ENCODE results near the gene TAS2R40. TPM values are rescaled to one million over a fixed set of nuclear protein-coding genes. Genes with fewer than 3 reads are reported as not detected.
A peak's percentile ranks its signal among the peaks of the same experiment; 100 is the strongest.
"Not testable (repeated sequence)": the region's sequence is repeated elsewhere in the genome, so short reads cannot be mapped to it uniquely, and the experiment has no call there.

Gene TAS2R40
- total and polyA plus RNA-seq, 11 donors, result not detected

GRCh38 chr7:143263266-143264195 is 41.7 kb downstream of the TAS2R40 start, which contains the start of gene GSTK1:
TSS of gene GSTK1 (plus strand) at chr7:143263441. CDS start at chr7:143263514, 73 bp downstream.
- ATAC-seq (peak; percentile 98 to 99 (median 98)), DNase-seq (peak; percentile 88 to 94 (median 93))
- Histone ChIP-seq H3K9me3 (no peaks in the 10 kb centered on the region), H3K4me1 (peaks cover 3 to 32% (median 19%) of the 10 kb centered on the region in 12 donors), H3K27me3 (no peaks in the 10 kb centered on the region), H3K36me3 (peaks cover 0 to 37% (median 20%) of the 10 kb centered on the region in 9 donors), H3K4me3 (peak within 1 kb of the TSS; percentile 45 to 90 (median 80)), H3K27ac (peak within 1 kb of the TSS; percentile 78 to 94 (median 89))
- intact Hi-C loops (cut with DNase I), result loop anchor here in 4 of 10 donors (2.0 to 10.0 kb wide), 4 partner anchors 25 to 111 kb away; partner anchors contain the start of gene CASP2 (in 1 of the 4)
- WGBS, 4 donors, result 0 to 1% (median 1%) methylated on average over 32 to 48 of the region's 48 CpGs
- TF ChIP-seq CTCF (IDR thresholded peaks at IDR 0.05) (no peak), POLR2A (IDR thresholded peaks at IDR 0.05) (peak in 1 of 2 donors; percentile 89)

DNA sequence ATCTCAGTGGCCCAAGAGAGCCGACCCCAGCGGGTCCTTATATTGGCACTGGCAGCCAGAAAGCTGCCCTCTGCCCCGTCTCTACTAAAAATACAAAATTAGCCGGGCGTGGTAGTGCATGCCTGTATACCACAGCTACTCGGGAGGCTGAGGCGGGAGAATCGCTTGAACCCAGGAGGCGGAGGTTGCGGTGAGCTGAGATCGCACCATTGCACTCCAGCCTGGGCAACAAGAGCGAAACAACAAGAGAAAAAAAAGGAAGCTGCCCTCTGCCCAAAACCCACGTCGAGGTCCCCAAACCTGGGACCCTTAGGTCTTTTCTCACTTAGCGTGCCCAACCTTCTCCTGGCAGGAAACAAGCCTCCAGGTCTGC is 42.3 kb downstream of the TAS2R40 start:
- 50 to 57% (median 57%) methylated on average over 15 of the region's 15 CpGs for WGBS, 4 donors
- peak in 1 of 4 donors; percentile 8 for ATAC-seq

DNA sequence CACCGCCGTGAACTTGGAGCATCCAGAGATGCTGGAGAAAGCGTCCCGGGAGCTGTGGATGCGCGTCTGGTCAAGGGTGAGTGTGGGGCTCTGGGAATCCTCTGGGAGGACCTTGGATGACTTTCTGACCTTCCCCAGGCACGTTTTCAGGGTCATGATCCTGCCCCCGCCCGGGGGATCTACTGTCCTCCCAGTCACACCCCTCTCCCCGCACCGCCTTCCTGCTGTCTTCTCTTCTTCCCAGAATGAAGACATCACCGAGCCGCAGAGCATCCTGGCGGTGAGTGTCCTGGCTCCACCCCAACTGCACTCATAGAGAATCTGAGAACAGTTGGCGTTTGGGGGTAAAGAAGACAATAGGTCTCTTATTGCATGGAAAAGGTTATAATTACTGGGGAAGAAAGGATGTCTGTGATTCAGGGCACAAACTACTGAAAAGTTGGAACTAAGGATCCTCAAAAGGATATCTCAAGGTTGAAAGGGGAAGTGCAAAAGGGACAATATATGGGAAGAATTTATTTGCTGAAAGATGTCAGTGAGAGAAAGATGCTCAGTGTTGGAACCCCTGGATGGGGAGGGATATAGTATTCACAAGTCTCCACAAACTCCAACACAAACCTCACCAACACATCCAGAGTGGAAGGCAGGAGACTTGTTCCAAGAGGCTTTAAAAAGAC is 43.3 kb downstream of the TAS2R40 start:
- peak in 2 of 5 donors; percentile 29 to 56 for DNase-seq
- intact Hi-C loops (cut with DNase I), result loop anchor here in 1 of 10 donors (10.0 kb wide), 1 partner anchor 110 kb away; no protein-coding TSS in a partner anchor

More for the DNA sequence above, 42.3 kb downstream of the TAS2R40 start:
- Histone ChIP-seq H3K36me3 (peaks cover 0 to 43% (median 26%) of the 10 kb centered on the region in 9 donors), H3K4me3 (peak overlapping the region; percentile 45 to 90 (median 80)), H3K4me1 (peaks cover 3 to 26% (median 19%) of the 10 kb centered on the region in 12 donors), H3K27ac (peak overlapping the region; percentile 78 to 94 (median 89))
- DNase-seq, H3K9me3 ChIP-seq, H3K27me3 ChIP-seq: not testable (repeated sequence)
- intact Hi-C loops (cut with DNase I), result loop anchor here in 3 of 10 donors (5.0 to 10.0 kb wide), 3 partner anchors 38 to 111 kb away; no protein-coding TSS in a partner anchor

More for the DNA sequence above, 43.3 kb downstream of the TAS2R40 start:
- Histone ChIP-seq H3K4me1 (peaks cover 3 to 26% (median 19%) of the 10 kb centered on the region in 12 donors), H3K4me3 (peak overlapping the region in 10 of 12 donors; percentile 7 to 90 (median 82)), H3K9me3 (no peaks in the 10 kb centered on the region), H3K36me3 (peaks cover 0 to 53% (median 36%) of the 10 kb centered on the region in 9 donors), H3K27me3 (no peaks in the 10 kb centered on the region), H3K27ac (peak overlapping the region in 7 of 12 donors; percentile 12 to 91 (median 84))
- WGBS, 4 donors, result 52 to 73% (median 63%) methylated on average over 15 of the region's 15 CpGs
- ATAC-seq, result no peak
- TF ChIP-seq POLR2A (IDR thresholded peaks at IDR 0.05), result no peak
- TF ChIP-seq CTCF (IDR thresholded peaks at IDR 0.05), result no peak

All from heart left ventricle (tissue), 16 donors.